HG03558 (cell line): ENCODE results near the gene TESK2.

Experiments used
- ATAC-seq: cut with Tn5 transposase; IDR thresholded peaks from one replicate; pipeline ENCODE4 v1.9.1; 2021; ENCODE audit warnings: moderate number of reproducible peaks; ENCODE audit not compliant: unreplicated experiment; ENCODE audit errors: extremely low read depth

Gene TESK2

DNA sequence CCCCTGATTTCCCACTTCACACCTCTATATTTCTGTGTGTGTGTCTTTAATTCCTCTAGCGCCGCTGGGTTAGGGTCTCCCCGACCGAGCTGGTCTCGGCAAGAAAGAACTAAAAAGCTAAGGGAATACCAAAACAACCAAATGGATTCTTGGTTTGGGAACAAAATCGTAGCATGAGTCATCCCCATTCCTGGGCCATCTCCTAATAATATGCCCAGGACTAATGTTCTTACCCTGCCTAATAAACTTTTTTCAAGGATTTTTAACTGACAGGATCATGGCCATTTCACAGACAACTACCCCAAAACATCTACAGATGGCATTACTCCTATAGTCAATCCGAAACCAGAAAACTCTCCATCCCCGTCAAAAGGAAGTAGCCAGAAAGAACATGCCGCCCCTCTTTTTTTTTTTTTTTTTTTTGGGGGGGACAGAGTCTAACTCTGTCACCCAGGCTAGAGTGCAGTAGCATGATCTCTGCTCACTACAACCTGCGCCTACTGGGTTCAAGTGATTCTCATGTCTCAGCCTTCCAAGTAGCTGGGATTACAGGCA lies 168.4 kb downstream of the TESK2 start:
- ATAC-seq, result no peak

GRCh38 chr1:45321444-45321843 lies 169.5 kb downstream of the TESK2 start:
- no peak for ATAC-seq

- ATAC-seq, result no peak
Measured at GRCh38 chr1:45319761-45320160, 171.2 kb downstream of the TESK2 start.

DNA sequence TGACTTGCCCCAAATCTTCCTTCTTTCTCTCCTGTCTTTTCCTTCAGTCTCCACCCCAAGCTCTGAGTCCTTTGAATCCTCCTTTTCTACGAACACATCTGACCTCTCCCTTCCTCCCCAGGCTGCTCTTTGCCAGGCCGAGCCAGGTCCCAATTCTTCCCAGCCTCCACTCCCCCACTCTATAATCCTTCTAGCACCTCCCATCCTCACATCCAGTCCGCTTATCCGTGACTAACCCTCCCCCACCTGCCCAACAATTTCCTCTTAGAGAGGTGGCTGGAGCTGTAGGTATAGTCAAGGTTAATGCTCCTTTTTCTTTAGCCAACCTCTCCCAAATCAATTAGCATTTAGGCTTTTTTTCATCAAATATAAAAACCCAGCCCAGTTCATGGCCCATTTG lies 173.8 kb downstream of the TESK2 start:
- no peak for ATAC-seq

- no peak for ATAC-seq
Measured at GRCh38 chr1:45314266-45314665, 176.7 kb downstream of the TESK2 start.

- no peak for ATAC-seq
Measured at GRCh38 chr1:45306905-45307304, 184.1 kb downstream of the TESK2 start.

DNA sequence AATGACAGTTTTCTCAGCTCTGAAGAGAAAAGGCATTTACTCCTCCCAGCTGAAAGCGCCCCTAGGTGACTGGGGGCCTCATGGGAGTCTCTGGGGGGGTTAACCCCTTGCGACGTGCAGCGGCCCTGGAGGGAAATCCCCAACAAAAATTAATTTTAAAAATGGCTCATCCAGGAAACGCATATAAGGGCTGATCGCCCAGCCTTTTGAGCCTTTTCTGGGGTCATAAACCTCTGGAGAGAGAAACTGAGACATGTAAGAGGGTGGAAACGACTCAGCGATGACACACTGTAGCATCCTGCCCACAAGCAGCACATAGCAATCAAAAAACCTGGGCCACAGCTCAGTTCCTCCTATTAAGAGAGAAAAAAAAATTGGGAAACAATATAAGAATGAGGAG lies 184.6 kb downstream of the TESK2 start:
- ATAC-seq, result no peak

GRCh38 chr1:45305231-45305630 lies 185.7 kb downstream of the TESK2 start:
- no peak for ATAC-seq

GRCh38 chr1:45304311-45305081 lies 186.5 kb downstream of the TESK2 start:
- no peak for ATAC-seq

DNA sequence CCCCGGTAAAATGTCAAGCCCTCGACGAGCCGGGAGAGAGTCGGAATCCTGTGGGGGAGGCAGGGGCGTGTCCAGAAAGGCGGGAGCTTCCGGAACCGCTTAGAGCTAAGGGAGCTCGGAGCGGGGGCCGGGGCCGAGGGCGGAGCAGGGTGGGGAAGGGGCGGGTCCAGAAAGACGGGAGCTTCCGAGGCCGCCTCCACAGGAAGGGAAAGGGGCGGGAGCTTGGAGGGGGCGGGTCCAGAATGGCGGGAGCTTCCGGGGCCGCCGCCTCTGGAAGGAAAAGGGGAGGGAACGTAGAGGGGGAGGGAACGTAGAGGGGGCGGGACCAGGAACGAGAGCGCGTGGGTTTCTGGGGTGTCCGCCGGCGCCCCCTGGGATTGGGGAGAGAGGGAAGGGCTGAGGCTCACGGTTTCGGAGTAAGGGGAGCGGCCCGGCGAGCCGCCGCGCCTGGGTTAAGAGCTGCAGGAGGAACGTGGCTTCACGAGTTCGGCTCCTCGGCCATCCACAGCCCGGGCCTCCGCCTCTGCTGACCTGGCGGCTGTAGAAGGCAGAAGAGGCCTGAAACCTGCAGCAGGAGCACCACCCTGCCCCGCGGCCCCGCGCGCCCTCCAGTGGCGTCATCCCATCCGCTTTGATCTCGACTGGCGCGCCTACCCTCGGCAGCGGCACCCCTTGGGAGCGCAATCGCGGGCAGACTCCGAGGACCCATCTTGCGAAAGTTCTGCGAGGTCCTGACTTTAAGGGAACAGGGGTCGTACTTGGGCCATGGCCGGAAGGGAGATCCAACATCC lies 187.2 kb downstream of the TESK2 start:
- ATAC-seq, result peak; percentile 28

DNA sequence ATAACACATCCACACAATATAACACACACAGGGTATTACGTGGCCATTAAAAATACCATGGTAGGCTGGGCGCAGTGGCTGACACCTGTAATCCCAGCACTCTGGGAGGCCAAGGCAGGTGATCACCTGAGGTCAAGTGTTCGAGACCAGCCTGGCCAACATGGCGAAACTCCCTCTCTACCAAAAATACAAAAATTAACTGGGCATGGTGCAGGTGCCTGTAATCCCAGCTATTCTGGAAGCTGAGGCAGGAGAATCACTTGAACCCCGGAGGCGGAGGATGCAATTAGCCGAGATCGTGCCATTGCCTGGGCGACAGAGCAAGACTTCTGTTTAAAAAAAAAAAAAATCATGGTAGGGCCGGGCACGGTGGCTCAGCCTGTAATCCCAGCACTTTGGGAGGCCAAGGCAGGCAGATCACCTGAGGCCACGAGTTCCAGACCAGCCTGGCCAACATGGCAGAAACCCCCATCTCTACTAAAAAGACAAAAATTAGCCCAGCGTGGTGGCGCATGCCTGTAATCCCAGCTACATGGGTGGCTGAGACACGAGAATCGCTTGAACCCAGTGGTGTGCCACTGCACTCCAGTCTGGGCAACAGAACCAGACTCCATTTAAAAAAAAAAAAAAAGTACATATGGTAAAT lies 188.3 kb downstream of the TESK2 start:
- ATAC-seq, result no peak

DNA sequence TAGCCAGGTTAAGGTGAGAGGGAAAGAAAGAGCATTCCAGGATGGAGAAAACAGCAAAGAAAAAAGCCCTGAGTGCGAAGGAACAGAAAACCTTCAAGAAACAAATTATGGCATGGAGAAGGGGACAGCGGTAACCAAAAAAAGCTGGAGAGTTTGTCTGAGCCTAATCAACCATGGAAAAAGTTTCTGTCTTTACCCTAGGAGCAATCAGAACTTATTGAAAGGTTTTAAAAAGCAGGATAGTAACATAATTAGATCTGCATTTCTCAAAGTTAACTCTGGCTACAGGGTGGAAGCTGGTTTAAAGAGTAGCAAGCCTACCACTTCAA lies 190.3 kb downstream of the TESK2 start:
- ATAC-seq, result no peak

DNA sequence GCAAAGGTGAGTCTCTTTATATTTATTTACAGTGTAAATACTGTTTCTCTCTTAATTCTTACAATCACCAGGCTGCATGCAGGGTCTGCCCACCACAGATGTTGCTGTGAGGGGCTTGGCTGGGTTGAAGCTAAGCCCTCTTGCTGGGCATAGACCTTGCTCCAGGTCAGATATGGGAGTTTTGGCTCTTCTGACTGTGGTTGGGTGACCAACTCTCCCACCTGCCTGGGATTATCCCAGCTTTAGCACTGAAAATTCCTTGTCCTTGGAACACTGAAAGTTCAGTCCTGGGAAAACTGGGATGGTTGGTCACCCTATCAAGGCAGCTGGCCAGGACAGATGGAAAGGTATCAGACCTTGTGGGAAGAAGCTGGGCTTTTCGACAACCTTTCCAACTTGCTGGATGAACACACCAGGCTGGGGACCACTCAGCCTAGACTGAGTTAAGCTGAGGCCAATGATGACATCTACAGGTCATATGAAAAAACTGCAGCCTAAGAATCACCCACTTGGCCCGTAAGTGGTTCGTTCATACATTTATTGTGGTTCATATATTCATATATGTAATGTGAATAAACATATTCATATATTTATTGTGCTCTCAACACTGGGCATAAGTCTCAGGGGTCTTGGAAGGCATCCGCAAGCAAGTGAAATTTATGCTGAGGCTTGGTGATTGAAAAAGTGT lies 190.8 kb downstream of the TESK2 start:
- ATAC-seq, result no peak

GRCh38 chr1:45299296-45299695 lies 191.7 kb downstream of the TESK2 start:
- no peak for ATAC-seq

DNA sequence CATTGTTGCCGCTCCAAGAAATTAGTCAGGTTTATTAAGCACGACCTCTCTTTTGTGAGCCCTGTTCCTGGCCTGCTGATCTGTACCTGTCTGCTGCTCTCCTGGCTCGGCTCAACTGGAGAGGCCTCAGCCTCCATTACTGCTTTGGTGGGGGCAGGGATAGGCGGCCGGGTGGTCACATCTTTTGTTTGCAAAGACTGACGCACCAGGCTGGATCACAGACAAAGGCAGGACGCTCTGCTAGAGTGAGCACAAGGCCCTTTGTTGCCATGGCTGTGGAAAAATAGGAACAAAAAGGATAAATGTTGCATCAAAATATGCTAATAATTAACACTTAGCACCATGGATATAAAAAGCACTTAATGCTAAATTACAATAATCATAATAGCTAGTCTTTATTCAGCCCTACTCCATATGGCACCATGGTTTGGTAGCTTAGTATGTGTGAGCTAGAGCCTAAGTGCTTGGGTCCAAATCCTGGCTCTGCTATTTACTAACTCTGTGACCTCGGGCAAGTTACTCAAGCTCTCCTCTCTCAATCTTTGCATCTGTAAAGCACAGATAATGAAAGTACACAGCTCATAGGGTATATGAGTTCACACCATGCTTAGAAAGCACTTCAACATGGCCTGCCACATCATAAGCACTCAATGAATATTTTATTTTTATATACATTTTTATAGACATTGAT lies 193.2 kb downstream of the TESK2 start:
- no peak for ATAC-seq
